HEK293T (cell line): Measurements from ENCODE around the gene LAIR2.

Experiments
- BHLHE40 ChIP-seq: fragments of 450-650 bp; IDR thresholded peaks from 2 replicates; pipeline ENCODE4 v1.6.1; 2016; ENCODE audit warnings: mild to moderate bottlenecking, moderate library complexity, borderline replicate concordance
- ELF4 ChIP-seq: fragments of 450-650 bp; IDR thresholded peaks from 2 replicates; pipeline ENCODE4 v1.6.1; 2017; ENCODE audit warnings: antibody characterized with exemption

GRCh38 chr19:54541712-54542111 lies 39.1 kb downstream of the LAIR2 start:
- TF ChIP-seq ELF4: no peak
- no peak for TF ChIP-seq BHLHE40
